ENCODE measurements around the gene EVA1B.

GRCh38 chr1:36366091-36366661 lies 42.7 kb upstream of the EVA1B start:
- TF ChIP-seq ZNF70 (CRISPR knock-in tag; IDR thresholded peaks at IDR 0.05), result no peak
- no peak for TF ChIP-seq ARNTL (CRISPR knock-in tag; IDR thresholded peaks at IDR 0.05; ENCODE audit: borderline replicate concordance, low read depth)
- no peak for TF ChIP-seq ZFP3 (CRISPR knock-in tag; IDR thresholded peaks at IDR 0.05)
- TF ChIP-seq CREB5 (CRISPR knock-in tag; IDR thresholded peaks at IDR 0.05; ENCODE audit: low read depth), result no peak
- TF ChIP-seq BACH2 (CRISPR knock-in tag; IDR thresholded peaks at IDR 0.05; ENCODE audit: borderline replicate concordance), result no peak
- TF ChIP-seq SNAI2 (CRISPR knock-in tag; IDR thresholded peaks at IDR 0.05), result no peak
- no peak for TF ChIP-seq RARB (CRISPR knock-in tag; IDR thresholded peaks at IDR 0.05)
- no peak for TF ChIP-seq PATZ1 (CRISPR knock-in tag; IDR thresholded peaks at IDR 0.05; ENCODE audit: borderline replicate concordance)
- TF ChIP-seq ISL1 (CRISPR knock-in tag; IDR thresholded peaks at IDR 0.05), result no peak
- TF ChIP-seq OSR1 (CRISPR knock-in tag; IDR thresholded peaks at IDR 0.05), result no peak
- no peak for TF ChIP-seq ZNF565 (CRISPR knock-in tag; conservative IDR thresholded peaks at IDR 0.05; ENCODE audit: low read depth)
- no peak for TF ChIP-seq TOX (CRISPR knock-in tag; IDR thresholded peaks at IDR 0.05; ENCODE audit: borderline replicate concordance)
- TF ChIP-seq TCF4 (CRISPR knock-in tag; IDR thresholded peaks at IDR 0.05; ENCODE audit: borderline replicate concordance), result 0 out of 2 replicates have a peak, but pooled peaks have one; percentile 13
- no peak for TF ChIP-seq CSRNP3 (CRISPR knock-in tag; IDR thresholded peaks at IDR 0.05)

All from SK-N-SH treated with all-trans-retinoic acid at 6 μM for 48 hours (cell line).